DOHH2 (cell line): ENCODE data around the gene STX17.

Source experiments
- H3F3A ChIP-seq: fragments of 200-600 bp; sonication (generic), shearing (Covaris generic); 2 replicates; pipeline ENCODE4 v1.6.0; 2016; ENCODE audit warnings: antibody characterized with exemption, mild to moderate bottlenecking; ENCODE audit not compliant: control insufficient read depth, insufficient read depth
- H3K27ac ChIP-seq: fragments of 200-600 bp; sonication (generic); 2 replicates; pipeline ENCODE4 v1.5.1; 2014; ENCODE audit warnings: low read depth, mild to moderate bottlenecking, low read length, moderate library complexity
- H3K27me3 ChIP-seq: fragments of 200-600 bp; sonication (generic); 2 replicates; pipeline ENCODE4 v1.6.1; 2014; ENCODE audit warnings: mild to moderate bottlenecking, low read length, mixed read lengths; ENCODE audit not compliant: control insufficient read depth
- H3K36me3 ChIP-seq: fragments of 200-600 bp; sonication (generic); 2 replicates; pipeline ENCODE4 v1.6.1; 2014; ENCODE audit warnings: mild to moderate bottlenecking, low read length, moderate library complexity, mixed read lengths; ENCODE audit not compliant: control insufficient read depth
- H3K4me1 ChIP-seq: fragments of 200-600 bp; sonication (generic); 2 replicates; pipeline ENCODE4 v1.6.1; 2014; ENCODE audit warnings: mild to moderate bottlenecking, low read length, mixed read lengths; ENCODE audit not compliant: control insufficient read depth
- H3K4me2 ChIP-seq: fragments of 200-600 bp; sonication (generic); 2 replicates; pipeline ENCODE4 v1.6.0; 2014; ENCODE audit warnings: mild to moderate bottlenecking, low read length, moderate library complexity
- H3K4me3 ChIP-seq: fragments of 200-600 bp; sonication (generic); 2 replicates; pipeline ENCODE4 v1.5.1; 2014; ENCODE audit warnings: mild to moderate bottlenecking, low read length, mixed read lengths
- H3K79me2 ChIP-seq: fragments of 200-600 bp; sonication (generic); 2 replicates; pipeline ENCODE4 v1.6.1; 2014; ENCODE audit warnings: mild to moderate bottlenecking, low read length, mixed read lengths; ENCODE audit not compliant: control insufficient read depth
- H3K9me2 ChIP-seq: fragments of 200-600 bp; sonication (generic); replicated peaks from 2 replicates; pipeline ENCODE4 v1.6.1; 2014; ENCODE audit warnings: mild to moderate bottlenecking, low read length, mixed read lengths; ENCODE audit not compliant: control insufficient read depth
- H3K9me3 ChIP-seq: fragments of 200-600 bp; sonication (generic); 2 replicates; pipeline ENCODE4 v1.6.1; 2014; ENCODE audit warnings: antibody characterized with exemption, low read length, mixed read lengths; ENCODE audit not compliant: control insufficient read depth, insufficient read depth
- H4K20me1 ChIP-seq: fragments of 200-600 bp; sonication (generic); 2 replicates; pipeline ENCODE4 v1.6.0; 2014; ENCODE audit warnings: low read depth, mild to moderate bottlenecking, antibody characterized with exemption, low read length, moderate library complexity; ENCODE audit not compliant: control insufficient read depth, insufficient read depth
- EZH2phosphoT487 ChIP-seq: fragments of 200-600 bp; sonication (generic); IDR thresholded peaks from 2 replicates; pipeline ENCODE4 v1.6.1; 2017; ENCODE audit warnings: borderline replicate concordance, mild to moderate bottlenecking, antibody characterized with exemption, low read length, moderate library complexity, mixed read lengths
- TF ChIP-seq, protein P1 (sequence below): fragments of 200-600 bp; sonication (generic); IDR thresholded peaks from one replicate; pipeline ENCODE4 v1.5.1; 2014; ENCODE audit warnings: antibody characterized with exemption, mild to moderate bottlenecking, low read depth, low read length; ENCODE audit not compliant: poor library complexity, severe bottlenecking

The STX17 gene

DNA sequence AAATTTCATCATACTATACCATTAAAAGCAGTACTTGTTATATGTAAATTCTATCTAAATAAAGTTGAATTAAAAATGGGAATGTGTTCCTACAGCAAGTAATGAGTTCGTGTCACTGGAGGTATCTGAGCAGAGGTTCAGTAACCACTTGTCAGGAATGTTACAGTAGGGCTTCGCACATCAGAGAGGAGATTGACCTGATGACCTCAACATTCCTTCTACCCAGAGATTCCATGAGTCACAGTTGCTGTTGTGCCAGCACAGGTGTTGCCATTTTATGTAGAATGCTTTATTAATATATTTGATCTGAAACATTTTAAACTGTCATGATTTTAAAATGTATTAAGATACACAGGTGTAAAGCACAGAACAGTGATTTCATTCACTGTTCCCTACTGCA is 60.3 kb downstream of the STX17 start:
- Histone ChIP-seq H4K20me1 (no peaks in the 10 kb centered on the region), H3K27me3 (no peaks in the 10 kb centered on the region), H3K79me2 (no peaks in the 10 kb centered on the region), H3K9me2 (no peaks in the 10 kb centered on the region), H3K27ac (no peak overlapping the region), H3K4me3 (no peak overlapping the region), H3K36me3 (no peaks in the 10 kb centered on the region), H3F3A (no peaks in the 10 kb centered on the region), H3K4me2 (no peak overlapping the region), H3K9me3 (no peaks in the 10 kb centered on the region), H3K4me1 (no peaks in the 10 kb centered on the region)
- no peak for TF ChIP-seq EZH2phosphoT487
- TF ChIP-seq, protein P1, sequence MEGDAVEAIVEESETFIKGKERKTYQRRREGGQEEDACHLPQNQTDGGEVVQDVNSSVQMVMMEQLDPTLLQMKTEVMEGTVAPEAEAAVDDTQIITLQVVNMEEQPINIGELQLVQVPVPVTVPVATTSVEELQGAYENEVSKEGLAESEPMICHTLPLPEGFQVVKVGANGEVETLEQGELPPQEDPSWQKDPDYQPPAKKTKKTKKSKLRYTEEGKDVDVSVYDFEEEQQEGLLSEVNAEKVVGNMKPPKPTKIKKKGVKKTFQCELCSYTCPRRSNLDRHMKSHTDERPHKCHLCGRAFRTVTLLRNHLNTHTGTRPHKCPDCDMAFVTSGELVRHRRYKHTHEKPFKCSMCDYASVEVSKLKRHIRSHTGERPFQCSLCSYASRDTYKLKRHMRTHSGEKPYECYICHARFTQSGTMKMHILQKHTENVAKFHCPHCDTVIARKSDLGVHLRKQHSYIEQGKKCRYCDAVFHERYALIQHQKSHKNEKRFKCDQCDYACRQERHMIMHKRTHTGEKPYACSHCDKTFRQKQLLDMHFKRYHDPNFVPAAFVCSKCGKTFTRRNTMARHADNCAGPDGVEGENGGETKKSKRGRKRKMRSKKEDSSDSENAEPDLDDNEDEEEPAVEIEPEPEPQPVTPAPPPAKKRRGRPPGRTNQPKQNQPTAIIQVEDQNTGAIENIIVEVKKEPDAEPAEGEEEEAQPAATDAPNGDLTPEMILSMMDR = no peak

DNA sequence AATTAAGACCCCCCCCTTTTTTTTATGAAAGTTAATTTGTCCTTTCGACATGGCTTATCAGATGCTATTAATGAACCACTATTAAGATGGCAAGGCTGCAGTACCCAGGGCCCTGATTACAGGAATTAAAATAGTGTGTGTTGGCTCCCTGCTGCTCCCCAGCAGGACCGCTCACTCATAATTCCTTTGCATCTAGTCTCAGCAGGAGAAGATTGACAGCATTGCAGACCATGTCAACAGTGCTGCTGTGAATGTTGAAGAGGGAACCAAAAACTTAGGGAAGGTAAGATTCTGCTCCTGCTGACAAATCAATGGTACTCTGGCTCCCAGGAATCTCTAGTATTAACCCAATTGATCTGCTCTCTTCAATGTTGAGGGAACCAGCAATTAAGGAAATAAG is 61.0 kb downstream of the STX17 start:
- Histone ChIP-seq H3K27ac (no peak overlapping the region), H3K36me3 (no peaks in the 10 kb centered on the region), H3K4me3 (no peak overlapping the region), H3K4me1 (no peaks in the 10 kb centered on the region), H3F3A (no peaks in the 10 kb centered on the region), H3K4me2 (no peak overlapping the region), H3K9me2 (no peaks in the 10 kb centered on the region), H3K79me2 (no peaks in the 10 kb centered on the region), H4K20me1 (no peaks in the 10 kb centered on the region), H3K27me3 (no peaks in the 10 kb centered on the region), H3K9me3 (no peaks in the 10 kb centered on the region)
- TF ChIP-seq EZH2phosphoT487 = no peak
- TF ChIP-seq, protein P1 = no peak

DNA sequence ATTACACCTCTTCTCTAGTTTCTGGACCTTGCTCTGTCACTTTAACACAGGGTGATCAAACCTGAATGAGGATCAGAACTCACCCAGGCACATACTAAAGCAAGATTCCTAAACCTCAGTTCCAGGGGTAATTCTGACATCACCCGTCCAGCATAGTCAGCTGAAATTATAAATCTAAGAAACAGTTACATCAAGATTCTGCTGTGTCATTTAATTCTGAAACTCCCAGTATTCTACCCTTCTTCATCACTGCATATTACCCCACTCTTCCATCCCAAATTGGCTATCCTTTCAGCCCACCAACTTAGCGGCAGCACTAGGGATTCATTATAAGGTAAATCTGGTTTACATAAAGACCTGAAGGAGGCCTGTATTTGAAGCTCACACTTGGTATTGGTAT is 64.0 kb downstream of the STX17 start:
- Histone ChIP-seq H3K27me3 (no peaks in the 10 kb centered on the region), H3K9me3 (no peaks in the 10 kb centered on the region), H3F3A (no peaks in the 10 kb centered on the region), H3K4me3 (no peak overlapping the region), H3K4me2 (no peak overlapping the region), H3K4me1 (no peaks in the 10 kb centered on the region), H3K79me2 (no peaks in the 10 kb centered on the region), H3K36me3 (no peaks in the 10 kb centered on the region), H3K27ac (no peak overlapping the region), H3K9me2 (no peaks in the 10 kb centered on the region), H4K20me1 (no peaks in the 10 kb centered on the region)
- TF ChIP-seq, protein P1 = no peak
- TF ChIP-seq EZH2phosphoT487 = no peak

DNA sequence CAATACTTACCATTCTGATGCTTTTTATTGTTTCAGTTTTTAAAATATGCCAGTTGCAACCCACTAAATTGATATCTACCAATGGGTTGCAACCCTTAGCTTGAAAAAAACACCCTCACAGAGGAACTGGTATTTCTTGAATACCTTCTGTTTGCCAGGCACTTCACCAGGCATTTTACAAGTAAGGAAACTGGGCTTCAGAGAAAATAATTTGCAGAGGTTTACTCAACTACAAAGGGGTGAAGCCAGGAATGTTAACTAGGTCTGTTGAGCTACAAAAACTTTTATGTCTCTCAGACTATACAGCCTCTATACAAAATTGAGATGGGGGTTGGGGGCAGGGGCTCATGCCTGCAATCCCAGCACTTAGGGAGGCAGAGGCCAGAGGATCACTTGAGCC is 65.0 kb downstream of the STX17 start:
- Histone ChIP-seq H4K20me1 (no peaks in the 10 kb centered on the region), H3K27me3 (no peaks in the 10 kb centered on the region), H3K4me3 (no peak overlapping the region), H3K4me1 (no peaks in the 10 kb centered on the region), H3K9me3 (no peaks in the 10 kb centered on the region), H3K36me3 (no peaks in the 10 kb centered on the region), H3K27ac (no peak overlapping the region), H3K9me2 (no peaks in the 10 kb centered on the region), H3F3A (no peaks in the 10 kb centered on the region), H3K79me2 (no peaks in the 10 kb centered on the region), H3K4me2 (no peak overlapping the region)
- TF ChIP-seq, protein P1 = no peak
- TF ChIP-seq EZH2phosphoT487 = no peak
